ENCODE data around the gene PALM3. TPM values are rescaled to one million over a fixed set of nuclear protein-coding genes. Genes with fewer than 3 reads are reported as not detected.

PALM3 gene
- total RNA-seq, 3 donors from 2014 or later (not counting 1 experiment from before 2014, with no cell fraction given): not detected

- H3K9me3 Mint-ChIP-seq: no peaks in the 10 kb centered on the region
- no peaks in the 10 kb centered on the region for H3K27me3 ChIP-seq (ENCODE audit: control insufficient read depth, insufficient read depth, low read length)
- H3K4me3 ChIP-seq (ENCODE audit: low read length): no peak overlapping the region
- H3K4me3 Mint-ChIP-seq: no peak overlapping the region
- intact Hi-C loops (cut with micrococcal nuclease): no loop called here
- H3K27ac ChIP-seq (ENCODE audit: low read length): no peak overlapping the region
- H3K27ac Mint-ChIP-seq: no peak overlapping the region
- H3K36me3 ChIP-seq (ENCODE audit: control insufficient read depth, insufficient read depth, low read length): peaks cover 23% of the 10 kb centered on the region
- TF ChIP-seq CTCF (IDR thresholded peaks at IDR 0.05): no peak
- no peaks in the 10 kb centered on the region for H3K36me3 Mint-ChIP-seq
- H3K9me3 ChIP-seq (ENCODE audit: control insufficient read depth, insufficient read depth, low read length): peaks cover 7% of the 10 kb centered on the region
- no peaks in the 10 kb centered on the region for H3K4me1 ChIP-seq (ENCODE audit: control insufficient read depth, insufficient read depth, low read length)
- H3K4me1 Mint-ChIP-seq: no peaks in the 10 kb centered on the region
- no peaks in the 10 kb centered on the region for H3K27me3 Mint-ChIP-seq (ENCODE audit: low read depth in 2 of 2)
- ATAC-seq (no peak), DNase-seq (no peak)
- WGBS (ENCODE audit: insufficient coverage): 96% methylated on average over 21 of the region's 21 CpGs
Measured at GRCh38 chr19:14097532-14098151, 35.8 kb upstream of the PALM3 start.

GRCh38 chr19:14096272-14096992, 34.6 kb upstream of the PALM3 start:
- H3K27ac Mint-ChIP-seq: no peak overlapping the region
- H3K4me3 Mint-ChIP-seq: no peak overlapping the region
- no peak overlapping the region for H3K27ac ChIP-seq (ENCODE audit: low read length)
- no peak for TF ChIP-seq CTCF (IDR thresholded peaks at IDR 0.05)
- no peak overlapping the region for H3K4me3 ChIP-seq (ENCODE audit: low read length)
- intact Hi-C loops (cut with micrococcal nuclease): no loop called here
- H3K4me1 Mint-ChIP-seq: peaks cover 8 to 9% of the 10 kb centered on the region in 2 donors
- H3K27me3 Mint-ChIP-seq (ENCODE audit: low read depth in 2 of 2): no peaks in the 10 kb centered on the region
- no peaks in the 10 kb centered on the region for H3K9me3 Mint-ChIP-seq
- H3K36me3 Mint-ChIP-seq: no peaks in the 10 kb centered on the region
- H3K9me3 ChIP-seq (ENCODE audit: control insufficient read depth, insufficient read depth, low read length): peaks cover 7% of the 10 kb centered on the region
- ATAC-seq (no peak), DNase-seq (no peak)
- H3K27me3 ChIP-seq (ENCODE audit: control insufficient read depth, insufficient read depth, low read length): no peaks in the 10 kb centered on the region
- peaks cover 16% of the 10 kb centered on the region for H3K36me3 ChIP-seq (ENCODE audit: control insufficient read depth, insufficient read depth, low read length)
- WGBS (ENCODE audit: insufficient coverage): 95% methylated on average over 11 of the region's 11 CpGs
- H3K4me1 ChIP-seq (ENCODE audit: control insufficient read depth, insufficient read depth, low read length): peaks cover 9% of the 10 kb centered on the region

- Histone ChIP-seq H3K9me3 (ENCODE audit: control insufficient read depth, insufficient read depth, low read length) (peaks cover 7% of the 10 kb centered on the region), H3K27ac (ENCODE audit: low read length) (no peak overlapping the region), H3K27me3 (ENCODE audit: control insufficient read depth, insufficient read depth, low read length) (no peaks in the 10 kb centered on the region), H3K4me3 (ENCODE audit: low read length) (no peak overlapping the region), H3K36me3 (ENCODE audit: control insufficient read depth, insufficient read depth, low read length) (peaks cover 7% of the 10 kb centered on the region), H3K4me1 (ENCODE audit: control insufficient read depth, insufficient read depth, low read length) (peaks cover 10% of the 10 kb centered on the region)
- Mint-ChIP-seq H3K4me3 (peak overlapping the region; percentile 25), H3K27ac (no peak overlapping the region), H3K36me3 (no peaks in the 10 kb centered on the region), H3K4me1 (peaks cover 9 to 11% of the 10 kb centered on the region in 2 donors), H3K27me3 (ENCODE audit: low read depth in 2 of 2) (no peaks in the 10 kb centered on the region), H3K9me3 (no peaks in the 10 kb centered on the region)
- ATAC-seq: no peak
- intact Hi-C loops (cut with micrococcal nuclease): loop anchor here (5.0 kb wide), 1 partner anchor 42 kb away; the partner anchor contains the start of gene ASF1B
- WGBS (ENCODE audit: insufficient coverage): 86% methylated on average over 7 of the region's 7 CpGs
- no peak for DNase-seq
- no peak for TF ChIP-seq CTCF (IDR thresholded peaks at IDR 0.05)
Measured at GRCh38 chr19:14094854-14095253, 33.0 kb upstream of the PALM3 start.

Data from natural killer cell (primary cell).